ENCODE data around the gene ISOC2. TPM values are rescaled to one million over a fixed set of nuclear protein-coding genes. Genes with fewer than 3 reads are reported as not detected.

Gene ISOC2
- total RNA-seq, 1 experiment from 2014 or later = 72.2 TPM

GRCh38 chr19:55465460-55466240, 4.2 kb upstream of the ISOC2 start:
- Histone ChIP-seq H3K14ac (ENCODE audit: insufficient read depth, low read length) (no peak overlapping the region), H3K18ac (ENCODE audit: insufficient read length, low read depth, low read length) (no peak overlapping the region), H3K56ac (ENCODE audit: insufficient read length, low read depth, low read length) (no peak overlapping the region), H4K8ac (replicated peaks; ENCODE audit: insufficient read length, low read depth, low read length) (no peak overlapping the region), H2AFZ (ENCODE audit: low read length) (no peak overlapping the region), H4K91ac (ENCODE audit: insufficient read length, low read depth, low read length) (no peak overlapping the region), H3K4me1 (ENCODE audit: insufficient read depth, low read length) (no peaks in the 10 kb centered on the region; the same call in 1 of the 2 replicates), H2BK12ac (ENCODE audit: insufficient read length, low read depth, low read length) (no peak overlapping the region), H3K27ac (ENCODE audit: insufficient read length, low read depth, low read length) (no peak overlapping the region), H3K4ac (ENCODE audit: low read depth, low read length) (no peak overlapping the region), H3K79me2 (ENCODE audit: insufficient read depth, low read length) (no peaks in the 10 kb centered on the region), H2BK15ac (ENCODE audit: low read depth, low read length) (no peak overlapping the region), H2BK120ac (ENCODE audit: low read depth, low read length, poor library complexity, severe bottlenecking) (no peak overlapping the region), H3K4me2 (ENCODE audit: insufficient read depth, insufficient read length, low read length) (no peak overlapping the region), H3K9ac (ENCODE audit: extremely low read depth, insufficient read length, low read length) (no peak overlapping the region), H4K20me1 (ENCODE audit: control insufficient read depth, insufficient read depth, insufficient read length) (no peaks in the 10 kb centered on the region), H3K27me3 (ENCODE audit: insufficient read depth, low read length) (no peaks in the 10 kb centered on the region), H3T11ph (ENCODE audit: low read length) (no peak overlapping the region), H3K23ac (ENCODE audit: insufficient read length, low read depth, low read length) (no peak overlapping the region), H2BK20ac (ENCODE audit: low read depth, low read length, poor library complexity, severe bottlenecking) (no peak overlapping the region), H3K79me1 (ENCODE audit: insufficient read depth, low read depth, low read length, poor library complexity, severe bottlenecking) (no peaks in the 10 kb centered on the region), H3K23me2 (ENCODE audit: insufficient read length, low read depth, low read length, poor library complexity, severe bottlenecking) (peaks cover 2% of the 10 kb centered on the region), H4K5ac (ENCODE audit: insufficient read length, low read depth, low read length) (no peak overlapping the region), H2AK5ac (ENCODE audit: insufficient read length, low read length) (no peak overlapping the region), H3K9me3 (ENCODE audit: control insufficient read depth, low read depth, low read length) (no peaks in the 10 kb centered on the region), H2BK5ac (ENCODE audit: insufficient read length, low read length) (no peak overlapping the region)
- H3K4me3 Mint-ChIP-seq = peak overlapping the region in 1 of 2 experiments; percentile 10; a peak in 1 of 5 replicates
- no peak for DNase-seq
- H3K27ac Mint-ChIP-seq = peak overlapping the region in 1 of 3 experiments; percentile 52; a peak in 1 of 7 replicates
- H3K27me3 Mint-ChIP-seq (ENCODE audit: low read depth) = peaks cover 13% of the 10 kb centered on the region
- H3K9me3 Mint-ChIP-seq = peaks cover 0 to 3% of the 10 kb centered on the region in 2 experiments; a peak in 1 of 5 replicates
- peaks cover 16 to 20% of the 10 kb centered on the region in 2 experiments for H3K4me1 Mint-ChIP-seq
- H3K36me3 Mint-ChIP-seq (ENCODE audit: insufficient read depth in 1 of 3, low read depth in 3 of 3) = peaks cover 0 to 2% (median 0%) of the 10 kb centered on the region in 3 experiments; a peak in 2 of 7 replicates
- WGBS (ENCODE audit: extremely low coverage, insufficient read length, low lambda C conversion rate) = no CpG with 5 or more reads among the region's 11 CpGs
- no peak for TF ChIP-seq CTCF (conservative IDR thresholded peaks at IDR 0.05)

All from H9 (cell line).